ENCODE measurements around the gene NPR1.

DNA sequence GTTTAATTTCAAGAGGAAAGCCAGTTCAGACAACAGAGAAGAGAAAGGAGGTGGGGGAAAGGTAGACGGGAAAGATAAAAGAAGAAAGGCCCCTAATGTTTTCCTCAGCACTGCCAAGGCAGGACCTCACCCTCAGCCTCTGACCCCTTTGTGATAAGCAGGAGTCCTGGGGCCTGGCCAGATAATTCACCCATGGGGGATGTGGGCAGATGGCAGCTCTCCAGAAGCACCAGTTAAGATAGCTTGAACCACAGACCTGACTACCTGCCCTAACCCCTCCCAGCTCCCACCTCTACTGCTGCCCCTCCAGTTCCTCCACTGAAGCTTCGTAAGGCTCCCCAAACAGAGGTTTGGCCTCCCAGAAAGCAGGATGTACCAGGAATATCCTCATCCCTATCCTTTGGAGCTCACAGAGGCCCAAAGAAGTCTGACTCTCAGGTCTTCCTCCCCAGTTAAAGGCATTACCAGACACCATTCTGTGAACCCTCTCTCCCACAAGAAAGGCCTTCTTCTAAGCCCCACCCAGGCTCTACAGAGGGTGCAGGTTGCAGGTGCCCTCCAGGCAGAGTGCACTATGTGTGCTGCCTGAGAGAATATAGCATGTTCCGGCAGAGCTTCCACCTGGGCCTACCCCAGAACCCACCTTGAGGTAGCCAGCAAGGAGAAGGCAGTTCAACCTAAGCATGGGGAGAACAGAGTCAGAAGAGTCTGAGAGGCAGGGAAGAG lies 29.2 kb upstream of the NPR1 start:
- TF ChIP-seq EZH2phosphoT487 (IDR thresholded peaks at IDR 0.05; ENCODE audit: borderline replicate concordance, low read length), result no peak
- TF ChIP-seq, protein P1, sequence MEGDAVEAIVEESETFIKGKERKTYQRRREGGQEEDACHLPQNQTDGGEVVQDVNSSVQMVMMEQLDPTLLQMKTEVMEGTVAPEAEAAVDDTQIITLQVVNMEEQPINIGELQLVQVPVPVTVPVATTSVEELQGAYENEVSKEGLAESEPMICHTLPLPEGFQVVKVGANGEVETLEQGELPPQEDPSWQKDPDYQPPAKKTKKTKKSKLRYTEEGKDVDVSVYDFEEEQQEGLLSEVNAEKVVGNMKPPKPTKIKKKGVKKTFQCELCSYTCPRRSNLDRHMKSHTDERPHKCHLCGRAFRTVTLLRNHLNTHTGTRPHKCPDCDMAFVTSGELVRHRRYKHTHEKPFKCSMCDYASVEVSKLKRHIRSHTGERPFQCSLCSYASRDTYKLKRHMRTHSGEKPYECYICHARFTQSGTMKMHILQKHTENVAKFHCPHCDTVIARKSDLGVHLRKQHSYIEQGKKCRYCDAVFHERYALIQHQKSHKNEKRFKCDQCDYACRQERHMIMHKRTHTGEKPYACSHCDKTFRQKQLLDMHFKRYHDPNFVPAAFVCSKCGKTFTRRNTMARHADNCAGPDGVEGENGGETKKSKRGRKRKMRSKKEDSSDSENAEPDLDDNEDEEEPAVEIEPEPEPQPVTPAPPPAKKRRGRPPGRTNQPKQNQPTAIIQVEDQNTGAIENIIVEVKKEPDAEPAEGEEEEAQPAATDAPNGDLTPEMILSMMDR (IDR thresholded peaks at IDR 0.05; ENCODE audit: low read depth, low read length, poor library complexity, severe bottlenecking), result no peak
